HG02571 (cell line): ENCODE results near the gene TMEM97.
"Not testable (repeated sequence)": the region's sequence is repeated elsewhere in the genome, so short reads cannot be mapped to it uniquely, and the experiment has no call there.

Experiments used
- ATAC-seq: cut with Tn5 transposase; IDR thresholded peaks from one replicate; pipeline ENCODE4 v1.9.1; 2021; ENCODE audit warnings: mild to moderate bottlenecking, moderate library complexity; ENCODE audit not compliant: unreplicated experiment

TMEM97 gene

GRCh38 chr17:28318759-28319597, at the start of gene TMEM97:
Gene TMEM97 (plus strand): TSS chr17:28319200. CDS start chr17:28319240, 40 bp downstream.
- peak; percentile 93 for ATAC-seq

- no peak for ATAC-seq
Observed at GRCh38 chr17:28270055-28270454, 48.9 kb upstream of the TMEM97 start.

GRCh38 chr17:28270926-28271325, 48.1 kb upstream of the TMEM97 start:
- no peak for ATAC-seq

- ATAC-seq, result no peak
Observed at GRCh38 chr17:28271431-28271830, 47.6 kb upstream of the TMEM97 start.

GRCh38 chr17:28272166-28272565, 46.8 kb upstream of the TMEM97 start:
- no peak for ATAC-seq

- ATAC-seq, result not testable (repeated sequence)
Observed at GRCh38 chr17:28273341-28273740, 45.7 kb upstream of the TMEM97 start.

- no peak for ATAC-seq
Observed at GRCh38 chr17:28274591-28275265, 44.3 kb upstream of the TMEM97 start.

- ATAC-seq, result no peak
Observed at GRCh38 chr17:28276011-28276410, 43.0 kb upstream of the TMEM97 start.

GRCh38 chr17:28279411-28279810, 39.6 kb upstream of the TMEM97 start:
- ATAC-seq, result no peak

- no peak for ATAC-seq
Observed at GRCh38 chr17:28280826-28281225, 38.2 kb upstream of the TMEM97 start.

- ATAC-seq, result no peak
Observed at GRCh38 chr17:28282596-28282995, 36.4 kb upstream of the TMEM97 start.

- no peak for ATAC-seq
Observed at GRCh38 chr17:28285965-28286364, 33.0 kb upstream of the TMEM97 start.

GRCh38 chr17:28290703-28291102, 28.3 kb upstream of the TMEM97 start:
- no peak for ATAC-seq

GRCh38 chr17:28291780-28292330, 27.1 kb upstream of the TMEM97 start:
- ATAC-seq, result no peak

- not testable (repeated sequence) for ATAC-seq
Observed at GRCh38 chr17:28292878-28293277, 26.1 kb upstream of the TMEM97 start.

GRCh38 chr17:28293994-28294393, 25.0 kb upstream of the TMEM97 start:
- ATAC-seq, result no peak

GRCh38 chr17:28295677-28296578, 23.1 kb upstream of the TMEM97 start:
- no peak for ATAC-seq

GRCh38 chr17:28298449-28298848, 20.6 kb upstream of the TMEM97 start:
- ATAC-seq, result no peak

- no peak for ATAC-seq
Observed at GRCh38 chr17:28306954-28307401, 12.0 kb upstream of the TMEM97 start.

- no peak for ATAC-seq
Observed at GRCh38 chr17:28313841-28314240, 5.2 kb upstream of the TMEM97 start.
